Measurements from ENCODE around the gene GC. TPM values are rescaled to one million over a fixed set of nuclear protein-coding genes. Genes with fewer than 3 reads are reported as not detected.

Gene GC
- total and polyA plus RNA-seq, 9 of the 15 experiments (the other 6 are each of a cell fraction or from before 2014, with no cell fraction given), result 0.44 TPM; not detected in 8

GRCh38 chr4:71711044-71711984, 72.6 kb downstream of the GC start:
- no TSS peak for BruUV-seq (replicated peaks)
- intact Hi-C loops (cut with micrococcal nuclease), result loop anchor here (2.0 to 5.0 kb wide), 3 partner anchors 529 to 1111 kb away; no protein-coding TSS in a partner anchor
- Histone ChIP-seq H3K4me3 (no peak overlapping the region), H3K27ac (ENCODE audit: extremely low read depth, low read depth, low read length) (no peak overlapping the region), H3K9me3 (replicated peaks; ENCODE audit: control insufficient read depth, insufficient read depth, low read depth, low read length) (no peaks in the 10 kb centered on the region), H4K20me1 (replicated peaks; ENCODE audit: control insufficient read depth, insufficient read depth, low read length) (no peaks in the 10 kb centered on the region), H3K4me1 (replicated peaks in 1 of 2; ENCODE audit: control insufficient read depth in 2 of 2, insufficient read depth in 2 of 2, low read length in 2 of 2) (no peaks in the 10 kb centered on the region), H2AFZ (ENCODE audit: low read depth, low read length) (no peak overlapping the region), H3K79me2 (ENCODE audit: control insufficient read depth, insufficient read depth, low read length) (no peaks in the 10 kb centered on the region), H3K36me3 (ENCODE audit: control insufficient read depth, insufficient read depth, low read length) (no peaks in the 10 kb centered on the region), H3K9ac (ENCODE audit: insufficient read depth in 1 of 2, low read depth in 2 of 2, low read length in 2 of 2) (no peak overlapping the region), H3K27me3 (ENCODE audit: control insufficient read depth in 2 of 2, insufficient read depth in 2 of 2, low read length in 2 of 2) (no peaks in the 10 kb centered on the region), H3K4me2 (ENCODE audit: insufficient read depth, low read length) (no peak overlapping the region), H3K9me1 (ENCODE audit: control insufficient read depth, insufficient read depth, low read length) (no peaks in the 10 kb centered on the region)
- WGBS (ENCODE audit: insufficient coverage, low coverage, missing lambda C conversion rate), result 0% methylated on average over 2 of the region's 2 CpGs
- FAIRE-seq (no peak), DNase-seq (ENCODE audit: extremely low read depth in 1 of 4, low spot score in 3 of 4) (no peak), ATAC-seq (no peak)
- CTCF ChIA-PET (ENCODE audit: low intra/inter-chr PET ratio), result no interaction called here
- POLR2A ChIA-PET, result no interaction called here
- in situ Hi-C loops (cut with MboI), result loop anchor here (25.0 kb wide), 2 partner anchors 449 to 1099 kb away; no protein-coding TSS in a partner anchor
- TF ChIP-seq ATF7 (IDR thresholded peaks at IDR 0.05), result no peak
- no peak for TF ChIP-seq SMAD4 (CRISPR knock-in tag; conservative IDR thresholded peaks at IDR 0.05)
- TF ChIP-seq SIN3A (IDR thresholded peaks at IDR 0.05; ENCODE audit: borderline replicate concordance in 2 of 2, control insufficient read depth in 1 of 2, low read depth in 2 of 2, low read length in 2 of 2), result no peak
- TF ChIP-seq FUS (optimal IDR thresholded peaks at IDR 0.05; ENCODE audit: low read depth, low read length), result no peak
- no peak for TF ChIP-seq ZNF507 (tag; conservative IDR thresholded peaks at IDR 0.05)
- no peak for TF ChIP-seq ZKSCAN3 (CRISPR knock-in tag; IDR thresholded peaks at IDR 0.05)
- no peak for TF ChIP-seq ESRRA (IDR thresholded peaks at IDR 0.05; ENCODE audit: borderline replicate concordance, low read depth)
- TF ChIP-seq ZNF449 (CRISPR knock-in tag; IDR thresholded peaks at IDR 0.05), result no peak
- no peak for TF ChIP-seq ZNF280B (CRISPR knock-in tag; IDR thresholded peaks at IDR 0.05)
- no peak for TF ChIP-seq ZBTB2 (IDR thresholded peaks at IDR 0.05)
- no peak for TF ChIP-seq HLTF (IDR thresholded peaks at IDR 0.05)
- no peak for TF ChIP-seq SMARCA4 (IDR thresholded peaks at IDR 0.05)
- no peak for TF ChIP-seq SFPQ (IDR thresholded peaks at IDR 0.05; ENCODE audit: low read depth, low read length)
- no peak for TF ChIP-seq XRCC3 (IDR thresholded peaks at IDR 0.05)
- TF ChIP-seq PHF20 (IDR thresholded peaks at IDR 0.05; ENCODE audit: partially characterized antibody), result no peak
- no peak for TF ChIP-seq SNAPC5 (CRISPR knock-in tag; IDR thresholded peaks at IDR 0.05)

Data from K562 (cell line).